OCI-LY3 (cell line): ENCODE data around the gene CMSS1.

Experiments used
- CTCF ChIP-seq: fragments of 200-600, 300-600 bp; sonication (generic); IDR thresholded peaks from 2 replicates; pipeline ENCODE4 v1.5.1; 2014; ENCODE audit warnings: antibody characterized with exemption, low read length, low read depth
- EZH2phosphoT487 ChIP-seq: fragments of 200-600 bp; shearing (Covaris generic); IDR thresholded peaks from 2 replicates; pipeline ENCODE4 v1.6.1; 2018; ENCODE audit warnings: antibody characterized with exemption, mixed run types, low read depth

- TF ChIP-seq CTCF (no peak), EZH2phosphoT487 (no peak)
These were observed 310.9 kb downstream of the CMSS1 start for GRCh38 chr3:100128565-100128964.
